ENCODE measurements around the gene C1orf122.

DNA sequence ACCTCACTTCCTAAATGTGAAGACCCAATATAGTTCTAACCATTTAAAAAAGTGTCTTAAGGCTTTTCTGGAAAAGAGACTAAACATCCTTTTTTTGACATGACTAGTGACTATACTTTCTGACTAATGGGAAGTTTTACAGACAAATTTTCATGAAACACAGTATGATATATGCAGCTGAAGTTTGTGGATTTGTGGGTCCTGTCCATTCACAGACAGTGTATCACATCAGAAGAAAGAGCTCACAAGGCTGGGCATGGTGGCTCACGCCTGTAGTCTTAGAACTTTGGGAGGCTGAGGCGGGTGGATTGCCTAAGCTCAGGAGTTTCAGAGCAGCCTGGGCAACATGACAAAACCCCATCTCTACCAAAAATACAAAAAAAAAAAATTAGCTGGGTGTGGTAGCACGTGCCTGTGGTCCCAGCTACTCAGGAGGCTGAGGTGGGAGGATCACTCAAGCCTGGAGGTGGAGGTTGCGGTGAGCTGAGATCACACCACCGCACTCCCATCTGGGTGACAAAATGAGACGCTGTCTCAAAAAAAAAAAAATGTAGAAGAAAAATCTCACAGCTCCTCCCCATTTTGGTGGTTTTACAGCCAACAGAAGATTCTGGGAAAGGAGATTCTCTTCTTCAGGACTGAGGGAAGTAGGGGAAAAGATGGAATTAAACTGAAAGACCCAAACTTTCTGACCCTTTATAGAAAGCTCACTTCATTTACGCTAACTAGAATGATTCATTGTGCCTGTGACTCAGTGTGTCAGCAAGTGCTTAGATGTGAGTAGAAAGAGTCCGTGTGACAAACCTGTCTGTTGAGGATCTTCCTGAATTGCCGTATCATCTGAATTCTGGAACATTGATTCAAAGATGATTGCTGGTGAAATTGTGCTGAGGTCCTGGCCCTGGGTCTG is 15.6 kb downstream of the C1orf122 start:
- no peak for TF ChIP-seq EZH2phosphoT487 (IDR thresholded peaks at IDR 0.05; ENCODE audit: unreplicated experiment)
- TF ChIP-seq, protein P1, sequence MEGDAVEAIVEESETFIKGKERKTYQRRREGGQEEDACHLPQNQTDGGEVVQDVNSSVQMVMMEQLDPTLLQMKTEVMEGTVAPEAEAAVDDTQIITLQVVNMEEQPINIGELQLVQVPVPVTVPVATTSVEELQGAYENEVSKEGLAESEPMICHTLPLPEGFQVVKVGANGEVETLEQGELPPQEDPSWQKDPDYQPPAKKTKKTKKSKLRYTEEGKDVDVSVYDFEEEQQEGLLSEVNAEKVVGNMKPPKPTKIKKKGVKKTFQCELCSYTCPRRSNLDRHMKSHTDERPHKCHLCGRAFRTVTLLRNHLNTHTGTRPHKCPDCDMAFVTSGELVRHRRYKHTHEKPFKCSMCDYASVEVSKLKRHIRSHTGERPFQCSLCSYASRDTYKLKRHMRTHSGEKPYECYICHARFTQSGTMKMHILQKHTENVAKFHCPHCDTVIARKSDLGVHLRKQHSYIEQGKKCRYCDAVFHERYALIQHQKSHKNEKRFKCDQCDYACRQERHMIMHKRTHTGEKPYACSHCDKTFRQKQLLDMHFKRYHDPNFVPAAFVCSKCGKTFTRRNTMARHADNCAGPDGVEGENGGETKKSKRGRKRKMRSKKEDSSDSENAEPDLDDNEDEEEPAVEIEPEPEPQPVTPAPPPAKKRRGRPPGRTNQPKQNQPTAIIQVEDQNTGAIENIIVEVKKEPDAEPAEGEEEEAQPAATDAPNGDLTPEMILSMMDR (conservative IDR thresholded peaks at IDR 0.05; ENCODE audit: low read depth in 2 of 2): no peak
- TF ChIP-seq ZNF331 (CRISPR knock-in tag; IDR thresholded peaks at IDR 0.05; ENCODE audit: low read depth): no peak
- TF ChIP-seq, protein P2, sequence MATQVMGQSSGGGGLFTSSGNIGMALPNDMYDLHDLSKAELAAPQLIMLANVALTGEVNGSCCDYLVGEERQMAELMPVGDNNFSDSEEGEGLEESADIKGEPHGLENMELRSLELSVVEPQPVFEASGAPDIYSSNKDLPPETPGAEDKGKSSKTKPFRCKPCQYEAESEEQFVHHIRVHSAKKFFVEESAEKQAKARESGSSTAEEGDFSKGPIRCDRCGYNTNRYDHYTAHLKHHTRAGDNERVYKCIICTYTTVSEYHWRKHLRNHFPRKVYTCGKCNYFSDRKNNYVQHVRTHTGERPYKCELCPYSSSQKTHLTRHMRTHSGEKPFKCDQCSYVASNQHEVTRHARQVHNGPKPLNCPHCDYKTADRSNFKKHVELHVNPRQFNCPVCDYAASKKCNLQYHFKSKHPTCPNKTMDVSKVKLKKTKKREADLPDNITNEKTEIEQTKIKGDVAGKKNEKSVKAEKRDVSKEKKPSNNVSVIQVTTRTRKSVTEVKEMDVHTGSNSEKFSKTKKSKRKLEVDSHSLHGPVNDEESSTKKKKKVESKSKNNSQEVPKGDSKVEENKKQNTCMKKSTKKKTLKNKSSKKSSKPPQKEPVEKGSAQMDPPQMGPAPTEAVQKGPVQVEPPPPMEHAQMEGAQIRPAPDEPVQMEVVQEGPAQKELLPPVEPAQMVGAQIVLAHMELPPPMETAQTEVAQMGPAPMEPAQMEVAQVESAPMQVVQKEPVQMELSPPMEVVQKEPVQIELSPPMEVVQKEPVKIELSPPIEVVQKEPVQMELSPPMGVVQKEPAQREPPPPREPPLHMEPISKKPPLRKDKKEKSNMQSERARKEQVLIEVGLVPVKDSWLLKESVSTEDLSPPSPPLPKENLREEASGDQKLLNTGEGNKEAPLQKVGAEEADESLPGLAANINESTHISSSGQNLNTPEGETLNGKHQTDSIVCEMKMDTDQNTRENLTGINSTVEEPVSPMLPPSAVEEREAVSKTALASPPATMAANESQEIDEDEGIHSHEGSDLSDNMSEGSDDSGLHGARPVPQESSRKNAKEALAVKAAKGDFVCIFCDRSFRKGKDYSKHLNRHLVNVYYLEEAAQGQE (IDR thresholded peaks at IDR 0.05; ENCODE audit: unreplicated experiment): no peak
- no peak for TF ChIP-seq NANOG (IDR thresholded peaks at IDR 0.05; ENCODE audit: borderline replicate concordance)
- TF ChIP-seq POLR2AphosphoS5 (IDR thresholded peaks at IDR 0.05; ENCODE audit: low read depth): no peak
- no peak for TF ChIP-seq EZH2 (IDR thresholded peaks at IDR 0.05; ENCODE audit: low read depth, unreplicated experiment)
